Fibroblast of peridontal ligament (primary cell): ENCODE data around the gene PRLR.
A peak's percentile ranks its signal among the peaks of the same experiment; 100 is the strongest.
"Not testable (repeated sequence)": the region's sequence is repeated elsewhere in the genome, so short reads cannot be mapped to it uniquely, and the experiment has no call there.

Experiments
- DNase-seq: peaks from one replicate; pipeline ENCODE4 v3.0.0-alpha.2; 2010; ENCODE audit errors: extremely low read depth

The PRLR gene

GRCh38 chr5:35127006-35127405 lies 103.3 kb downstream of the PRLR start:
- DNase-seq, result no peak

- no peak for DNase-seq
Observed at GRCh38 chr5:35125746-35126145, 104.5 kb downstream of the PRLR start.

GRCh38 chr5:35124932-35125331 lies 105.4 kb downstream of the PRLR start:
- DNase-seq, result no peak

- no peak for DNase-seq
Observed at GRCh38 chr5:35122819-35123218, 107.5 kb downstream of the PRLR start.

- DNase-seq, result no peak
Observed at GRCh38 chr5:35120715-35121114, 109.6 kb downstream of the PRLR start.

GRCh38 chr5:35117967-35118366 lies 112.3 kb downstream of the PRLR start:
- DNase-seq, result peak; percentile 14

GRCh38 chr5:35115920-35116319 lies 114.4 kb downstream of the PRLR start:
- DNase-seq, result no peak

- DNase-seq, result no peak
Observed at GRCh38 chr5:35114698-35115097, 115.6 kb downstream of the PRLR start.

GRCh38 chr5:35112300-35112699 lies 118.0 kb downstream of the PRLR start:
- DNase-seq, result no peak

GRCh38 chr5:35104550-35104949 lies 125.7 kb downstream of the PRLR start:
- DNase-seq, result not testable (repeated sequence)

- DNase-seq, result no peak
Observed at GRCh38 chr5:35103637-35104299, 126.5 kb downstream of the PRLR start.

- not testable (repeated sequence) for DNase-seq
Observed at GRCh38 chr5:35101720-35102119, 128.6 kb downstream of the PRLR start.

- no peak for DNase-seq
Observed at GRCh38 chr5:35101016-35101415, 129.3 kb downstream of the PRLR start.

GRCh38 chr5:35098214-35098613 lies 132.1 kb downstream of the PRLR start:
- no peak for DNase-seq

GRCh38 chr5:35096932-35097331 lies 133.4 kb downstream of the PRLR start:
- DNase-seq, result no peak

- DNase-seq, result no peak
Observed at GRCh38 chr5:35096216-35096615, 134.1 kb downstream of the PRLR start.

- DNase-seq, result no peak
Observed at GRCh38 chr5:35095366-35095765, 134.9 kb downstream of the PRLR start.

- DNase-seq, result no peak
Observed at GRCh38 chr5:35094948-35095347, 135.3 kb downstream of the PRLR start.

GRCh38 chr5:35092703-35093102 lies 137.6 kb downstream of the PRLR start:
- no peak for DNase-seq

- no peak for DNase-seq
Observed at GRCh38 chr5:35091704-35092103, 138.6 kb downstream of the PRLR start.

- DNase-seq, result peak; percentile 84
Observed at GRCh38 chr5:35089334-35090314, 140.7 kb downstream of the PRLR start.

GRCh38 chr5:35087991-35088390 lies 142.3 kb downstream of the PRLR start:
- DNase-seq, result peak; percentile 23

GRCh38 chr5:35083150-35083549 lies 147.1 kb downstream of the PRLR start:
- DNase-seq, result no peak
